Peyer's patch (tissue), 4 donors: ENCODE results near the gene ALKBH3. TPM values are rescaled to one million over a fixed set of nuclear protein-coding genes. Genes with fewer than 3 reads are reported as not detected.
A peak's percentile ranks its signal among the peaks of the same experiment; 100 is the strongest.

Source experiments
- DNase-seq, 3 donors: peaks; one replicate each; pipeline ENCODE4 v3.0.0-alpha.2; 2017 to 2019
- H3K27ac ChIP-seq, 4 donors: fragments of 200-600 bp; sonication (generic); one replicate each; pipeline ENCODE4 v1.5.1; 2016 to 2019
- H3K27me3 ChIP-seq, 2 donors: fragments of 200-600 bp; sonication (generic); one replicate each; pipeline ENCODE4 v1.5.1; 2019
- H3K36me3 ChIP-seq, 3 donors: fragments of 200-600 bp; sonication (generic); one replicate each; pipeline ENCODE4 v1.5.1; 2016 to 2019
- H3K4me1 ChIP-seq, 4 donors: fragments of 200-600 bp; sonication (generic); one replicate each; pipeline ENCODE4 v1.5.1; 2016 to 2019
- H3K4me3 ChIP-seq, 4 donors: fragments of 200-600 bp; sonication (generic); 1 replicate in 3 of 4; 2 replicates in 1 of 4; pipeline ENCODE4 v1.5.1; 2016 to 2019; ENCODE audit warnings: mild to moderate bottlenecking in 1 of 4
- H3K9me3 ChIP-seq, 4 donors: fragments of 200-600 bp; sonication (generic); one replicate each; pipeline ENCODE4 v1.5.1; 2016 to 2019; ENCODE audit warnings: mild to moderate bottlenecking in 1 of 4
- POLR2A ChIP-seq, 2 donors: fragments of 450-650 bp; IDR thresholded peaks; one replicate each; pipeline ENCODE4 v1.5.1; 2017; ENCODE audit warnings: antibody characterized with exemption in 2 of 2, mild to moderate bottlenecking in 2 of 2, moderate library complexity in 2 of 2
- total RNA-seq, 4 donors: library from RNA; depleted of rRNA; stranded (reverse); fragments of >200 nt; gene quantifications; one replicate each; pipeline ENCODE4 v1.1.0, GENCODE V29; 2016
- TF ChIP-seq, protein P1 (sequence below), 6 experiments: fragments of 450-650 bp in 4 of 6; fragments of 200-600 bp in 2 of 6; sonication (generic) in 1 of 6; IDR thresholded peaks; one replicate each; pipeline ENCODE4 v1.5.1; 2017 to 2019; ENCODE audit warnings: antibody characterized with exemption in 6 of 6, mild to moderate bottlenecking in 3 of 6, moderate library complexity in 1 of 6

Gene ALKBH3
- total RNA-seq, 4 donors from 2014 or later: 24.4 to 83.3 (median 28.2) TPM

DNA sequence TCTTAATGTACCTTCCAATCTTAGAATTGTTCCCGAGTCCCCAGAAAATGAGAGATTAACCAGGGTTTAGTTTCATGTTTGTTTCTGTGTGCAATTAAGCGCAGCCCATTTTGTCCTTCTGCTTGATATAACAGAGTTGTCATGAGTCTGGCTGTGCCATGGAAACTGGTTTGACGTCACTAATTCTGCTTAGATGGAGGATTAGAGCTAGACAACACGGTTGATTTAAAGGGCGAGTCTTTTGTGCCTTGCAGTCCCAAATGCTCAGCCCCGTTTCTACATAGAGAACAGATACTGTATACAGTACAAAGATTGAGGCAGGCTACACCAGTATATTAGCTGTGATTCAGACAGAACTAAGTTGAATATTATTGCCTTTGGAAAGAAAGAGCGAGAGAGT is 45.5 kb upstream of the ALKBH3 start:
- no peak for DNase-seq
- TF ChIP-seq, protein P1, sequence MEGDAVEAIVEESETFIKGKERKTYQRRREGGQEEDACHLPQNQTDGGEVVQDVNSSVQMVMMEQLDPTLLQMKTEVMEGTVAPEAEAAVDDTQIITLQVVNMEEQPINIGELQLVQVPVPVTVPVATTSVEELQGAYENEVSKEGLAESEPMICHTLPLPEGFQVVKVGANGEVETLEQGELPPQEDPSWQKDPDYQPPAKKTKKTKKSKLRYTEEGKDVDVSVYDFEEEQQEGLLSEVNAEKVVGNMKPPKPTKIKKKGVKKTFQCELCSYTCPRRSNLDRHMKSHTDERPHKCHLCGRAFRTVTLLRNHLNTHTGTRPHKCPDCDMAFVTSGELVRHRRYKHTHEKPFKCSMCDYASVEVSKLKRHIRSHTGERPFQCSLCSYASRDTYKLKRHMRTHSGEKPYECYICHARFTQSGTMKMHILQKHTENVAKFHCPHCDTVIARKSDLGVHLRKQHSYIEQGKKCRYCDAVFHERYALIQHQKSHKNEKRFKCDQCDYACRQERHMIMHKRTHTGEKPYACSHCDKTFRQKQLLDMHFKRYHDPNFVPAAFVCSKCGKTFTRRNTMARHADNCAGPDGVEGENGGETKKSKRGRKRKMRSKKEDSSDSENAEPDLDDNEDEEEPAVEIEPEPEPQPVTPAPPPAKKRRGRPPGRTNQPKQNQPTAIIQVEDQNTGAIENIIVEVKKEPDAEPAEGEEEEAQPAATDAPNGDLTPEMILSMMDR (IDR thresholded peaks at IDR 0.05): no peak
- no peak for TF ChIP-seq POLR2A (IDR thresholded peaks at IDR 0.05)
- no peaks in the 10 kb centered on the region for H3K4me1 ChIP-seq
- H3K27ac ChIP-seq: no peak overlapping the region
- H3K27me3 ChIP-seq: no peaks in the 10 kb centered on the region
- H3K9me3 ChIP-seq: no peaks in the 10 kb centered on the region
- H3K36me3 ChIP-seq: no peaks in the 10 kb centered on the region
- no peak overlapping the region for H3K4me3 ChIP-seq

DNA sequence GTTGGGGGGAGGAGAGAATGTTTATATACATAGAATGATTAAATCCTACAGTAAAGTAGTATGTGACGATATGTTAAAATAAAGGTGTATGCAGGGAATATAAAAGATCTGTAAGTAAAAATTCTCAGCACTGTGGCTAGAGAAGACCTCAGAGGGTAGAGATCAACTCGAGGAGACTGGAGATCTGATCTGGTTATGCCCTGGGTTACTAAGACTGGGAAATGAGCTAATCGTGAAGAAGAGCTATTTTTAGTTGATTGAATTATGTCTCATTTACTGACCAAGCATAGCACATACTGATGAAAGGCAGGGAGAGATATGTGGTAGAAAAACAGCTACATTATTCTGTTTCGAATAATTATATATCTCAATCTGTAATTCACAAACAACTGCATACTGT is 42.8 kb upstream of the ALKBH3 start:
- Histone ChIP-seq H3K9me3 (no peaks in the 10 kb centered on the region), H3K4me3 (no peak overlapping the region), H3K4me1 (no peaks in the 10 kb centered on the region), H3K27ac (no peak overlapping the region), H3K27me3 (no peaks in the 10 kb centered on the region), H3K36me3 (no peaks in the 10 kb centered on the region)
- DNase-seq: no peak
- no peak for TF ChIP-seq POLR2A (IDR thresholded peaks at IDR 0.05)
- TF ChIP-seq, protein P1 (IDR thresholded peaks at IDR 0.05): no peak

DNA sequence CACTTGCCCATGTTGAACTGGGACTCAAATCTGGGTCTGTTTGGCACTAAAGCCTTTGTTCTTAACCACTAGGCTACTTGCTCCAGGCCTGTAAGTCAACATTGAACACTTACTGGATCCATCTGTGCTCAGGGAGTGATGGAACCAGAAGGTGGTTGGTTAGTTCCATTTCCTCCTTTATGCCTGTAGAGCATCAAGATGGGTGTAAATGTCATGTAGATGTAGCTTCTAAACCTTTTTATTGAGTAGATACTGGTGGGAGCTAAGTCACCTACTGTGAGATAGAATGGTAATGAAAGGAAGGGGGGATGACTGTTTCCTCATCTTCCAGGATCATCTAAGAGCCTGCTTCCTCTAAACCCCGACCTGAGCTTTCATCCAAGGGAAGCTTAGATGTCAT is 38.6 kb upstream of the ALKBH3 start:
- H3K4me3 ChIP-seq: no peak overlapping the region
- DNase-seq: no peak
- no peaks in the 10 kb centered on the region for H3K36me3 ChIP-seq
- no peaks in the 10 kb centered on the region for H3K4me1 ChIP-seq
- no peak overlapping the region for H3K27ac ChIP-seq
- no peak for TF ChIP-seq POLR2A (IDR thresholded peaks at IDR 0.05)
- TF ChIP-seq, protein P1 (IDR thresholded peaks at IDR 0.05): no peak
- no peaks in the 10 kb centered on the region for H3K27me3 ChIP-seq
- no peaks in the 10 kb centered on the region for H3K9me3 ChIP-seq

DNA sequence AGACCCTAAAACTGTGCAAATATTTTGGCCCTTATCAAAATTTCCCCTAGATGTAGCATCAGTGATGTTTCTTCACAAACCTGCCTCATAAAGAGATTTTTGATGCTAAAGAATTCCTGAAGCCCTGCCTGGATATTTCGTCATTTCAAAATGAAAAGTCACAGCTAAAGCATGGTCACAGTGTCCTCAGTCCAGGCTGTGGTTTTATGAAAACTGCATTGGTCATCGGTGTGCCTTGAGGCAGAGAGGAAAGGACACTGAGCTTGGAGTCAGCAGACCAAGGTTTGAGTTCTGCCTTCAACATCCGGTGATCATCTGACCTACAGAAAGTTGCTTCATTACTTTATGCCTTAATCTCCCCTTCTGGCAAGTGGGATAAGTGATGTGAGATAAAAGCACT is 34.8 kb upstream of the ALKBH3 start:
- TF ChIP-seq POLR2A (IDR thresholded peaks at IDR 0.05): no peak
- TF ChIP-seq, protein P1 (IDR thresholded peaks at IDR 0.05): no peak
- Histone ChIP-seq H3K9me3 (no peaks in the 10 kb centered on the region), H3K4me1 (no peaks in the 10 kb centered on the region), H3K36me3 (no peaks in the 10 kb centered on the region), H3K27ac (no peak overlapping the region), H3K27me3 (no peaks in the 10 kb centered on the region), H3K4me3 (no peak overlapping the region)
- DNase-seq: no peak

DNA sequence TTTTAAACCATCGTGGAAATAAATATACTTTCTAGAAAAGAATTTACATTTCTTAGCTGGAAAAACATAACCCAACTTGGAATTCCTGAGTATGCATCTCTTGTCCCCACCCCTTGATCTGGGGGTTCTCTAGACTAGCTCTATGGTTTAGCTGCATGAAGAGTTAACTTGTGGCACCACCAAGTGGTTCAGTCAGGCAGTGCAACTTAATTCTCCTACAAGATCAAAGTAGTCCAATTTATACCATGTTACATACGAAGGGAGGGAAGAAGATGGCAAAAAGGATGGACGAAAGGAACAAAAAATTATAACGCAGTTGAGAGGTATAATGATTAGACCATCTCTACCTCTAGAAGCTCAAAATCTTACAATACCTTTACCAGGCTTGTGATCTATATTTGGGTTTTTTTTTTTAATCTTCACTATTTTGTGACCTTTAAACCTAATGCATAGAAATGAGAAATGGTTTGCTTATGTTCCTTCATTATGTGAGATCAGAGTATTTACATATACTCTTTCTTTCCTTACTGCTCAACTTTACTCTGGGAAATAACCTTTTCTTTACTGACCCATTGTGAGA is 28.5 kb upstream of the ALKBH3 start:
- no peaks in the 10 kb centered on the region for H3K9me3 ChIP-seq
- H3K4me1 ChIP-seq: no peaks in the 10 kb centered on the region
- TF ChIP-seq, protein P1 (IDR thresholded peaks at IDR 0.05): peak; percentile 14 to 75 (median 68)
- no peak for TF ChIP-seq POLR2A (IDR thresholded peaks at IDR 0.05)
- no peak overlapping the region for H3K27ac ChIP-seq
- no peaks in the 10 kb centered on the region for H3K27me3 ChIP-seq
- no peak overlapping the region for H3K4me3 ChIP-seq
- peak in 2 of 3 donors; percentile 40 to 80 for DNase-seq
- peaks cover 0 to 16% (median 0%) of the 10 kb centered on the region in 3 donors for H3K36me3 ChIP-seq

DNA sequence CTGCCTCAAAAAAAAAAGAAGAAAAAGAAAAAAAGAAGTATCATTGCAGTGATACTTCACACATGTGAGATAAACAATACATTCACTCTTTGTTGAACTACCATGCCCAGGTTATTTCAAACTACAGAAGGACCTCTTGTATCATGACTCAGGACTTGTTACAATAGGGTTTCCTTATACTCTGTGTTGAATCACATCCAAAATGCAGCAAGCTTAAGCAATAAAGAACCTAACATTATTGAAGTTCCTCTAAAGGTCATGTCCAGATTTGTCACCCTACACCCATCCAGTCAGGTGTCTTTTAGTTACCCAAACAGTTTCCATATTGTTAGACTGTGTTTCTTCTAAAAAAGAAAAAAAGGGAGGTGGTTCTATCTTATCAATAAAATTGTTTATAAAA is 26.9 kb upstream of the ALKBH3 start:
- no peak for TF ChIP-seq POLR2A (IDR thresholded peaks at IDR 0.05)
- TF ChIP-seq, protein P1 (IDR thresholded peaks at IDR 0.05): no peak
- Histone ChIP-seq H3K9me3 (no peaks in the 10 kb centered on the region), H3K4me3 (no peak overlapping the region), H3K36me3 (peaks cover 0 to 16% (median 0%) of the 10 kb centered on the region in 3 donors), H3K27ac (no peak overlapping the region), H3K27me3 (no peaks in the 10 kb centered on the region), H3K4me1 (no peaks in the 10 kb centered on the region)
- no peak for DNase-seq
